GM19438 (cell line): ENCODE measurements around the gene GOLGA6A.

Experiments used
- ATAC-seq: cut with Tn5 transposase; IDR thresholded peaks from one replicate; pipeline ENCODE4 v1.9.1; 2021; ENCODE audit warnings: low read depth; ENCODE audit not compliant: unreplicated experiment

Gene GOLGA6A

GRCh38 chr15:74037171-74038117 lies 44.9 kb downstream of the GOLGA6A start:
- ATAC-seq: no peak

GRCh38 chr15:74036271-74037170 lies 45.8 kb downstream of the GOLGA6A start:
- no peak for ATAC-seq

GRCh38 chr15:74035121-74036017 lies 47.0 kb downstream of the GOLGA6A start:
- no peak for ATAC-seq

GRCh38 chr15:74034206-74034755 lies 48.1 kb downstream of the GOLGA6A start:
- ATAC-seq: no peak

GRCh38 chr15:74032606-74033561 lies 49.5 kb downstream of the GOLGA6A start:
- ATAC-seq: no peak

GRCh38 chr15:74032046-74032445 lies 50.3 kb downstream of the GOLGA6A start:
- ATAC-seq: no peak

GRCh38 chr15:74028646-74029045 lies 53.7 kb downstream of the GOLGA6A start:
- no peak for ATAC-seq

- no peak for ATAC-seq
Measured at GRCh38 chr15:74027688-74028087, 54.7 kb downstream of the GOLGA6A start.

- no peak for ATAC-seq
Measured at GRCh38 chr15:74025436-74025835, 56.9 kb downstream of the GOLGA6A start.

- ATAC-seq: no peak
Measured at GRCh38 chr15:74024687-74025086, 57.7 kb downstream of the GOLGA6A start.

GRCh38 chr15:74022706-74023470 lies 59.5 kb downstream of the GOLGA6A start:
- no peak for ATAC-seq
